A673 (cell line): ENCODE data around the gene ZNF154.

Experiments used
- CTCF ChIP-seq: fragments of 300-800, 200-600 bp; sonication (generic); conservative IDR thresholded peaks from 2 replicates; pipeline ENCODE4 v1.5.1; 2017; ENCODE audit warnings: low read depth, mild to moderate bottlenecking, antibody characterized with exemption, low read length, moderate library complexity, mixed read lengths
- EZH2 ChIP-seq: fragments of 200-600 bp; sonication (generic); IDR thresholded peaks from 2 replicates; pipeline ENCODE4 v1.6.1; 2017; ENCODE audit warnings: borderline replicate concordance, low read depth, mild to moderate bottlenecking, mixed read lengths, antibody characterized with exemption, low read length; ENCODE audit not compliant: poor library complexity, severe bottlenecking

GRCh38 chr19:57719901-57720519 lies 11.0 kb upstream of the ZNF154 start:
- TF ChIP-seq CTCF (no peak), EZH2 (no peak)
